ENCODE results near the gene C1orf174.

- TF ChIP-seq CTCF (IDR thresholded peaks at IDR 0.05) (no peak), POLR2A (IDR thresholded peaks at IDR 0.05) (no peak)
Observed at GRCh38 chr1:3894626-3895278, 5.3 kb downstream of the C1orf174 start.
